HepG2 (cell line): Measurements from ENCODE around the gene XPR1. TPM values are rescaled to one million over a fixed set of nuclear protein-coding genes. Genes with fewer than 3 reads are reported as not detected.

ENCODE experiments used
- ATAC-seq: fragments of 200-7000 bp; cut with Tn5 transposase; 3 replicates; pipeline ENCODE4 v1.9.1; 2020; ENCODE audit warnings: mild to moderate bottlenecking, moderate library complexity
- BruUV-seq: library from RNA; stranded (reverse); fragments of 400-500 nt; replicated peaks from 2 replicates; lab custom pipeline; 2021; lab: Mats Ljungman, UMichigan
- CTCF ChIA-PET: fragments of 300-600 bp; formaldehyde crosslinking; extraction: SDS; loops from one replicate; lab custom pipeline; 2021; ENCODE audit warnings: low total read pairs, inconsistent platforms, low intra/inter-chr PET ratio; lab: Yijun Ruan, JAX
- POLR2A ChIA-PET: fragments of 350-600 bp; sonication (Branson Sonifier 250); formaldehyde crosslinking; loops from one replicate; lab custom pipeline; 2020; ENCODE audit warnings: antibody characterized with exemption, inconsistent platforms; lab: Yijun Ruan, JAX
- DNase-seq: peaks from one replicate; pipeline ENCODE4 v3.0.0-alpha.2; 2015; ENCODE audit warnings: low spot score
- FAIRE-seq: peaks from 3 replicates; lab custom pipeline; 2011; peaks lifted over from hg19 to GRCh38; lab: Jason Lieb, UNC
- H2AFZ ChIP-seq: one replicate; pipeline ENCODE4 v1.6.1; 2011; ENCODE audit warnings: low read length, inconsistent platforms
- H3K27ac ChIP-seq: fragments of 300-600 bp; 3 replicates; pipeline ENCODE4 v1.8.0; 2011; ENCODE audit warnings: mixed run types, mild to moderate bottlenecking, mixed read lengths, low read length, inconsistent platforms; ENCODE audit not compliant: insufficient read depth; ENCODE audit errors: extremely low read length
- H3K27me3 ChIP-seq, 2 experiments: fragments of 200-600 bp in 1 of 2; 2 replicates in 1 of 2; 3 replicates in 1 of 2; pipeline versions ENCODE4 v1.6.0 to v1.8.0; 2011; ENCODE audit warnings: low read length in 2 of 2, mild to moderate bottlenecking in 2 of 2, moderate library complexity in 2 of 2, inconsistent platforms in 1 of 2; ENCODE audit not compliant: insufficient read depth in 2 of 2, control insufficient read depth in 1 of 2
- H3K36me3 ChIP-seq, 2 experiments: fragments of 200-600 bp in 1 of 2; replicated peaks in 1 of 2; 2 replicates in 1 of 2; 3 replicates in 1 of 2; pipeline versions ENCODE4 v1.5.1 to v1.8.0; 2011; ENCODE audit warnings: low read length in 2 of 2, inconsistent platforms in 1 of 2; ENCODE audit not compliant: insufficient read depth in 2 of 2, control insufficient read depth in 1 of 2
- H3K4me1 ChIP-seq: 2 replicates; pipeline ENCODE4 v1.5.1; 2012; ENCODE audit warnings: low read length, inconsistent platforms; ENCODE audit not compliant: insufficient read depth
- H3K4me2 ChIP-seq: 2 replicates; pipeline ENCODE4 v1.6.0; 2011; ENCODE audit warnings: low read depth, low read length, inconsistent platforms
- H3K4me3 ChIP-seq, 3 experiments: fragments of 200-600 bp in 1 of 3; sonication (generic), shearing (Covaris generic) in 1 of 3; replicated peaks in 1 of 3; 2 replicates each; pipeline ENCODE4 v1.5.1; 2011 to 2016; ENCODE audit warnings: low read length in 3 of 3, inconsistent platforms in 2 of 3, low read depth in 2 of 3, mild to moderate bottlenecking in 2 of 3, control low read depth in 1 of 3, mixed read lengths in 1 of 3; ENCODE audit not compliant: insufficient read depth in 1 of 3
- H3K79me2 ChIP-seq: one replicate; pipeline ENCODE4 v1.6.1; 2011; ENCODE audit warnings: low read length, inconsistent platforms; ENCODE audit not compliant: insufficient read depth
- H3K9ac ChIP-seq: 2 replicates; pipeline ENCODE4 v1.6.0; 2011; ENCODE audit warnings: mild to moderate bottlenecking, low read depth, low read length, inconsistent platforms; ENCODE audit not compliant: insufficient read depth
- H3K9me3 ChIP-seq: 2 replicates; pipeline ENCODE4 v1.5.1; 2012; ENCODE audit warnings: mild to moderate bottlenecking, low read length
- H4K20me1 ChIP-seq: 2 replicates; pipeline ENCODE4 v1.6.0; 2011; ENCODE audit warnings: inconsistent platforms, mild to moderate bottlenecking, low read length, moderate library complexity; ENCODE audit not compliant: insufficient read depth
- DZIP1 ChIP-seq: sonication (generic); formaldehyde crosslinking; IDR thresholded peaks from 2 replicates; pipeline ENCODE4 v1.5.0; 2020; ENCODE audit warnings: mild to moderate bottlenecking, missing genetic modification reagents
- KLF12 ChIP-seq: sonication (generic); formaldehyde crosslinking; IDR thresholded peaks from 2 replicates; pipeline ENCODE4 v1.4.0; 2020; ENCODE audit warnings: missing genetic modification reagents, borderline replicate concordance
- STAG1 ChIP-seq: sonication (generic); formaldehyde crosslinking; IDR thresholded peaks from 2 replicates; pipeline ENCODE4 v1.4.0; 2020; ENCODE audit warnings: missing genetic modification reagents
- TGIF2 ChIP-seq: IDR thresholded peaks from 2 replicates; pipeline ENCODE4 v1.6.1; 2016; ENCODE audit warnings: control low read depth, missing compliant biosample characterization
- ZFY ChIP-seq: sonication (generic); formaldehyde crosslinking; IDR thresholded peaks from 2 replicates; pipeline ENCODE4 v1.4.0; 2020; ENCODE audit warnings: missing genetic modification reagents
- ZKSCAN1 ChIP-seq: fragments of 150-350 bp; IDR thresholded peaks from 2 replicates; pipeline ENCODE4 v1.6.1; 2014; ENCODE audit warnings: low read length
- ZNF776 ChIP-seq: sonication (generic); formaldehyde crosslinking; IDR thresholded peaks from 2 replicates; pipeline ENCODE4 v1.4.0; 2020; ENCODE audit warnings: mild to moderate bottlenecking, missing genetic modification reagents
- WGBS: methylation state at CpG from one replicate; pipeline ENCODE4 v1.1.6; 2017; ENCODE audit warnings: low lambda C conversion rate; 5-methylcytosine and 5-hydroxymethylcytosine counted together
- in situ Hi-C: cut with HindIII; loops from 2 replicates; pipeline ENCODE4 v1.10.0; 2017; ENCODE audit warnings: low pct_unique_long_range_greater_than_20kb; ENCODE audit not compliant: extremely low pct_ligation_motif_present
- intact Hi-C: fragments of 100-400 bp; cut with micrococcal nuclease; formaldehyde crosslinking; loops from one replicate; pipeline ENCODE4 v1.10.0; 2022; ENCODE audit not compliant: unreplicated experiment
- polyA plus RNA-seq, 8 experiments: library from polyadenylated mRNA; depleted of rRNA in 3 of 8; stranded (reverse) in 7 of 8; unstranded in 1 of 8; fragments of >200 nt; fragmentation: Illumina TruSeq in 4 of 8; extraction: Trizol in 4 of 8; gene quantifications; 2 replicates each; pipeline versions ENCODE4 v1.2.1 to v1.2.3, GENCODE V29; 2011 to 2016; ENCODE audit warnings: low read depth in 4 of 8, missing spikeins in 1 of 8, mixed read lengths in 1 of 8; ENCODE audit not compliant: insufficient read depth in 1 of 8
- total RNA-seq, 5 experiments: library from RNA; depleted of rRNA; stranded (reverse); fragments of >200 nt; fragmentation: Illumina TruSeq; extraction: Trizol; gene quantifications; 2 replicates each; pipeline ENCODE4 v1.2.3, GENCODE V29; 2016; ENCODE audit warnings: low read depth in 1 of 5
- TF ChIP-seq, protein P1 (sequence below): sonication (generic); formaldehyde crosslinking; IDR thresholded peaks from 2 replicates; pipeline ENCODE4 v1.8.1; 2023; ENCODE audit warnings: mild to moderate bottlenecking, moderate library complexity, missing genetic modification reagents
- TF ChIP-seq, protein P2 (sequence below): sonication (generic); formaldehyde crosslinking; IDR thresholded peaks from 2 replicates; pipeline ENCODE4 v1.4.0; 2020; ENCODE audit warnings: missing genetic modification reagents

The XPR1 gene
- total and polyA plus RNA-seq, 2 of the 13 experiments (the other 11 are each of a cell fraction or from before 2014, with no cell fraction given): 22.3 to 23.6 TPM

DNA sequence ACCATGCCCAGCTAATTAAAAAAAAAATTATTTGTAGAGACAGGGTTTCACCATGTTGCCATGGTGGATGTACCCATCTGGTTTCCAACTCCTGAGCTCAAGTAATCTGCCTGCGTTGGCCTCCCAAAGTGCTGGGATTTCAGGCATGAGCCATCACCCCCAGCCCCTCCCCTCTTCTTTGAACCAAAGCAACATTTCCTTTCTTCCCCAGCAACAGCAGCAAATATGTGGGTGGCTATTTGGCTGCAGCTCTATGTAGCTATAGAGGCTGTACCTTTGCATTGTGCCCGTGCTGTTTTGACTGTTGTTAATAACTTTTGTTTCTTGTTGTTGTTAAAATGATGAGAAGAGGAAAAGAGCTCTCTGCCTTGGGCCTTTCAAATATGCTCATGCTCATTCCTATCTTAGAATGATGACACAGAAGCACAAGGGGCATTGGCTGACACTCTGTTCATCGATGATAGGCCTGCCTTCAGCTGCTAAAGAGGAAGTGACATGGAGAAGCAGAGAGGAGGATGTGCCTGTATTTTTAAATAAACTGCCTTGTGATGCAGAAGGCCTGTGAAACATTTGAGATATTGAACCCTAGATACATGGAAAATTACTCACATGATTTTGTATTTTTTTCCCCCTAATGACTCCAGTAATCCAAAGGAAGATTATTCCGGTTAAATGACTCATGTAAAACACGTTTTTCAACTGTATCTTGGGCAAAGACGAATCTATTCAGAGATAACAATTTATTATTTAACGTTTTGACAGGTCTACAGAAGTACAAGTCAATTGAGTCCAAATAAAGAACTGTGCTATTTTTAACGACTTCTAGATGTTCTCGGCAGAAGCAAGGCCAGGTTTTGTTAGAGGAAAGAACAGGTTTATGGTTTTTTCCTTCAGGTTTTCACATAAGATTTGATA lies 20.5 kb upstream of the XPR1 start (continued):
- TF ChIP-seq, protein P1, sequence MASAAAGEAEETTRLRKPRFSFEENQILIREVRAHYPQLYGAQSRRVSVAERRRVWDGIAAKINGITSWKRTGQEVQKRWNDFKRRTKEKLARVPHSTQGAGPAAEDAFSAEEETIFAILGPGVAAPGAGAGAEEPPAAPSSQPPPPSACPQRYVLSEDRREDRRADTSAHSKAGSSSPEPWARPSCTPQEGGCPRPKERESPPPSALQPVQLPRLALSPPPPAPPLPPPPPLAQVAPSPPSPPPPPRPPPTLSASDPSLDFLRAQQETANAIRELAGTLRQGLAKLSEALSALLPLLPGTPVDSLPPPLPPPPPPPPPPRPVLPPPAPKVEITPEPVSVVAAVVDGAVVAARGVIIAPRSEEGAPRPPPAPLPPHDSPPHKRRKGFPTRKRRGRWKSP (CRISPR knock-in tag): no peak
- no peak for TF ChIP-seq STAG1
- TF ChIP-seq, all 625 proteins: peak for 0

- Histone ChIP-seq H4K20me1 (no peaks in the 10 kb centered on the region), H3K4me2 (no peak overlapping the region), H3K9ac (no peak overlapping the region), H3K79me2 (no peaks in the 10 kb centered on the region), H3K36me3 (no peaks in the 10 kb centered on the region), H3K27me3 (peaks cover 0 to 4% of the 10 kb centered on the region in 2 experiments; a peak in 2 of 5 replicates), H3K27ac (no peak overlapping the region), H3K9me3 (no peaks in the 10 kb centered on the region), H2AFZ (no peak overlapping the region), H3K4me3 (no peak overlapping the region), H3K4me1 (peaks cover 16% of the 10 kb centered on the region)
- BruUV-seq: no TSS peak
- POLR2A ChIA-PET: no interaction called here
- 74% methylated on average over 1 of the region's 1 CpG for WGBS
- FAIRE-seq (no peak), ATAC-seq (no peak), DNase-seq (no peak)
- CTCF ChIA-PET: no interaction called here
- in situ Hi-C loops: no loop called here
- intact Hi-C loops: no loop called here
- TF ChIP-seq, protein P2, sequence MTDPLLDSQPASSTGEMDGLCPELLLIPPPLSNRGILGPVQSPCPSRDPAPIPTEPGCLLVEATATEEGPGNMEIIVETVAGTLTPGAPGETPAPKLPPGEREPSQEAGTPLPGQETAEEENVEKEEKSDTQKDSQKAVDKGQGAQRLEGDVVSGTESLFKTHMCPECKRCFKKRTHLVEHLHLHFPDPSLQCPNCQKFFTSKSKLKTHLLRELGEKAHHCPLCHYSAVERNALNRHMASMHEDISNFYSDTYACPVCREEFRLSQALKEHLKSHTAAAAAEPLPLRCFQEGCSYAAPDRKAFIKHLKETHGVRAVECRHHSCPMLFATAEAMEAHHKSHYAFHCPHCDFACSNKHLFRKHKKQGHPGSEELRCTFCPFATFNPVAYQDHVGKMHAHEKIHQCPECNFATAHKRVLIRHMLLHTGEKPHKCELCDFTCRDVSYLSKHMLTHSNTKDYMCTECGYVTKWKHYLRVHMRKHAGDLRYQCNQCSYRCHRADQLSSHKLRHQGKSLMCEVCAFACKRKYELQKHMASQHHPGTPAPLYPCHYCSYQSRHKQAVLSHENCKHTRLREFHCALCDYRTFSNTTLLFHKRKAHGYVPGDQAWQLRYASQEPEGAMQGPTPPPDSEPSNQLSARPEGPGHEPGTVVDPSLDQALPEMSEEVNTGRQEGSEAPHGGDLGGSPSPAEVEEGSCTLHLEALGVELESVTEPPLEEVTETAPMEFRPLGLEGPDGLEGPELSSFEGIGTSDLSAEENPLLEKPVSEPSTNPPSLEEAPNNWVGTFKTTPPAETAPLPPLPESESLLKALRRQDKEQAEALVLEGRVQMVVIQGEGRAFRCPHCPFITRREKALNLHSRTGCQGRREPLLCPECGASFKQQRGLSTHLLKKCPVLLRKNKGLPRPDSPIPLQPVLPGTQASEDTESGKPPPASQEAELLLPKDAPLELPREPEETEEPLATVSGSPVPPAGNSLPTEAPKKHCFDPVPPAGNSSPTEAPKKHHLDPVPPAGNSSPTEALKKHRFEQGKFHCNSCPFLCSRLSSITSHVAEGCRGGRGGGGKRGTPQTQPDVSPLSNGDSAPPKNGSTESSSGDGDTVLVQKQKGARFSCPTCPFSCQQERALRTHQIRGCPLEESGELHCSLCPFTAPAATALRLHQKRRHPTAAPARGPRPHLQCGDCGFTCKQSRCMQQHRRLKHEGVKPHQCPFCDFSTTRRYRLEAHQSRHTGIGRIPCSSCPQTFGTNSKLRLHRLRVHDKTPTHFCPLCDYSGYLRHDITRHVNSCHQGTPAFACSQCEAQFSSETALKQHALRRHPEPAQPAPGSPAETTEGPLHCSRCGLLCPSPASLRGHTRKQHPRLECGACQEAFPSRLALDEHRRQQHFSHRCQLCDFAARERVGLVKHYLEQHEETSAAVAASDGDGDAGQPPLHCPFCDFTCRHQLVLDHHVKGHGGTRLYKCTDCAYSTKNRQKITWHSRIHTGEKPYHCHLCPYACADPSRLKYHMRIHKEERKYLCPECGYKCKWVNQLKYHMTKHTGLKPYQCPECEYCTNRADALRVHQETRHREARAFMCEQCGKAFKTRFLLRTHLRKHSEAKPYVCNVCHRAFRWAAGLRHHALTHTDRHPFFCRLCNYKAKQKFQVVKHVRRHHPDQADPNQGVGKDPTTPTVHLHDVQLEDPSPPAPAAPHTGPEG: no peak
- TF ChIP-seq ZNF776 (CRISPR knock-in tag) (no peak), KLF12 (CRISPR knock-in tag) (no peak), DZIP1 (CRISPR knock-in tag) (no peak), TGIF2 (CRISPR knock-in tag) (no peak), ZKSCAN1 (no peak), ZFY (CRISPR knock-in tag) (no peak)
Observed at GRCh38 chr1:180612632-180613031, 19.2 kb upstream of the XPR1 start.
